Caco-2 (cell line): ENCODE results near the gene TYW5. TPM values are rescaled to one million over a fixed set of nuclear protein-coding genes. Genes with fewer than 3 reads are reported as not detected.

ENCODE experiments used
- BruUV-seq: library from RNA; stranded (reverse); fragments of 400-500 nt; replicated peaks from 2 replicates; lab custom pipeline; 2021; lab: Mats Ljungman, UMichigan
- CTCF ChIA-PET: fragments of 300-600 bp; sonication (Branson Sonifier 250); formaldehyde crosslinking; loops from one replicate; lab custom pipeline; 2022; ENCODE audit warnings: antibody characterized with exemption; lab: Charles Lee
- POLR2A ChIA-PET: fragments of 300-600 bp; sonication (Branson Sonifier 250); formaldehyde crosslinking; loops from one replicate; lab custom pipeline; 2022; ENCODE audit warnings: antibody characterized with exemption; lab: Charles Lee
- DNase-seq, 2 experiments: peaks; one replicate each; pipeline versions ENCODE4 v3.0.0 to v3.0.0-alpha.2; 2020 to 2022
- H3K27me3 ChIP-seq: replicated peaks from 2 replicates; pipeline ENCODE4 v1.6.0; 2011; ENCODE audit warnings: low read length; ENCODE audit not compliant: control insufficient read depth, insufficient read depth
- H3K36me3 ChIP-seq: 2 replicates; pipeline ENCODE4 v1.5.1; 2011; ENCODE audit warnings: low read length; ENCODE audit not compliant: control insufficient read depth, insufficient read depth
- H3K4me1 ChIP-seq: fragments of 250-450 bp; sonication (Bioruptor Pico); 2 replicates; pipeline ENCODE4 v1.5.1; 2020; ENCODE audit warnings: mild to moderate bottlenecking
- H3K4me3 ChIP-seq: 2 replicates; pipeline ENCODE4 v1.5.1; 2011; ENCODE audit warnings: low read depth, mild to moderate bottlenecking, control low read depth, low read length
- H3K9me3 ChIP-seq: fragments of 250-450 bp; sonication (Bioruptor Pico); 2 replicates; pipeline ENCODE4 v1.5.1; 2020; ENCODE audit warnings: mild to moderate bottlenecking, moderate library complexity
- H3K27ac Mint-ChIP-seq: one replicate; pipeline ENCODE4 v1.8.0; 2022; ENCODE audit warnings: mixed read lengths; ENCODE audit not compliant: unreplicated experiment
- H3K27me3 Mint-ChIP-seq: one replicate; pipeline ENCODE4 v1.8.0; 2022; ENCODE audit warnings: mixed read lengths; ENCODE audit not compliant: insufficient read depth, unreplicated experiment
- H3K36me3 Mint-ChIP-seq: one replicate; pipeline ENCODE4 v1.8.0; 2022; ENCODE audit warnings: mild to moderate bottlenecking, mixed read lengths; ENCODE audit not compliant: insufficient read depth, unreplicated experiment
- H3K4me1 Mint-ChIP-seq: one replicate; pipeline ENCODE4 v1.8.0; 2022; ENCODE audit warnings: low read depth, mixed read lengths; ENCODE audit not compliant: unreplicated experiment
- H3K4me3 Mint-ChIP-seq: one replicate; pipeline ENCODE4 v1.8.0; 2022; ENCODE audit warnings: mild to moderate bottlenecking, moderate library complexity, mixed read lengths; ENCODE audit not compliant: unreplicated experiment
- H3K9me3 Mint-ChIP-seq: one replicate; pipeline ENCODE4 v1.8.0; 2022; ENCODE audit warnings: mixed read lengths; ENCODE audit not compliant: unreplicated experiment
- intact Hi-C: fragments of 100-400 bp; cut with micrococcal nuclease; formaldehyde crosslinking; loops from one replicate; pipeline ENCODE4 v1.10.0; 2022; ENCODE audit not compliant: unreplicated experiment
- total RNA-seq: library from RNA; stranded (reverse); gene quantifications from 2 replicates; pipeline ENCODE4 v1.2.3, GENCODE V29; 2022
- TF ChIP-seq, protein P1 (sequence below), 2 experiments: fragments of 200-600 bp in 1 of 2; IDR thresholded peaks; 1 replicate in 1 of 2; 2 replicates in 1 of 2; pipeline versions ENCODE4 v1.5.1 to v1.8.0; 2011 to 2022; ENCODE audit warnings: antibody characterized with exemption in 1 of 2, control low read depth in 1 of 2, inconsistent platforms in 1 of 2, low read depth in 1 of 2, low read length in 1 of 2, mild to moderate bottlenecking in 1 of 2, moderate library complexity in 1 of 2; ENCODE audit not compliant: insufficient read depth in 1 of 2, severe bottlenecking in 1 of 2, unreplicated experiment in 1 of 2

TYW5 gene
- total RNA-seq, 1 experiment from 2014 or later = 13.9 TPM

DNA sequence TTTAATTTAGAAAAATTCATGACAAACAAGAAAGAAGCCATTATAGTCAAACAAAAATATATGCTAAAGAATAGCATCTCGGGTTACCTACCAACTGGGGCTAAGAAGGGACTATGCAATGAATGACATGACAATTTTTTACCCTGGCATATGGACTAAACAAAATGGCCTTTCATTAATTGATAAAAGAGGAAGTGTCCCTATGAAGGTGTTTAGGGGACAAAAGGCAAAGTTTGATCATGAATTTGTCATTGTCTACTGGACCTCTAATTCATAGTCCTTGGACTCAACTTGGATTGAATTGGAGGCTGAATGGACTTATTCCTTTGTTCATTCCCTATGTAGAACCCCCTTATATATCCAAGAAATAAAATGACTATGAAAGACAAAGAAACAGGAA is 12.8 kb upstream of the TYW5 start:
- Mint-ChIP-seq H3K27me3 (no peaks in the 10 kb centered on the region), H3K36me3 (peaks cover 24% of the 10 kb centered on the region), H3K9me3 (no peaks in the 10 kb centered on the region), H3K4me3 (no peak overlapping the region), H3K4me1 (no peaks in the 10 kb centered on the region), H3K27ac (no peak overlapping the region)
- H3K9me3 ChIP-seq = no peaks in the 10 kb centered on the region
- DNase-seq = no peak
- no peaks in the 10 kb centered on the region for H3K4me1 ChIP-seq
- no peaks in the 10 kb centered on the region for H3K27me3 ChIP-seq
- no peaks in the 10 kb centered on the region; the same call in 1 of the 2 replicates for H3K36me3 ChIP-seq
- no peak overlapping the region for H3K4me3 ChIP-seq
- intact Hi-C loops = no loop called here
- POLR2A ChIA-PET = no interaction called here
- TF ChIP-seq, protein P1, sequence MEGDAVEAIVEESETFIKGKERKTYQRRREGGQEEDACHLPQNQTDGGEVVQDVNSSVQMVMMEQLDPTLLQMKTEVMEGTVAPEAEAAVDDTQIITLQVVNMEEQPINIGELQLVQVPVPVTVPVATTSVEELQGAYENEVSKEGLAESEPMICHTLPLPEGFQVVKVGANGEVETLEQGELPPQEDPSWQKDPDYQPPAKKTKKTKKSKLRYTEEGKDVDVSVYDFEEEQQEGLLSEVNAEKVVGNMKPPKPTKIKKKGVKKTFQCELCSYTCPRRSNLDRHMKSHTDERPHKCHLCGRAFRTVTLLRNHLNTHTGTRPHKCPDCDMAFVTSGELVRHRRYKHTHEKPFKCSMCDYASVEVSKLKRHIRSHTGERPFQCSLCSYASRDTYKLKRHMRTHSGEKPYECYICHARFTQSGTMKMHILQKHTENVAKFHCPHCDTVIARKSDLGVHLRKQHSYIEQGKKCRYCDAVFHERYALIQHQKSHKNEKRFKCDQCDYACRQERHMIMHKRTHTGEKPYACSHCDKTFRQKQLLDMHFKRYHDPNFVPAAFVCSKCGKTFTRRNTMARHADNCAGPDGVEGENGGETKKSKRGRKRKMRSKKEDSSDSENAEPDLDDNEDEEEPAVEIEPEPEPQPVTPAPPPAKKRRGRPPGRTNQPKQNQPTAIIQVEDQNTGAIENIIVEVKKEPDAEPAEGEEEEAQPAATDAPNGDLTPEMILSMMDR (IDR thresholded peaks at IDR 0.05; ENCODE audit: insufficient read depth in 1 of 2, low read depth in 1 of 2, low read length in 1 of 2, severe bottlenecking in 1 of 2, unreplicated experiment in 1 of 2) = no peak
- CTCF ChIA-PET = no interaction called here
- BruUV-seq = no TSS peak

DNA sequence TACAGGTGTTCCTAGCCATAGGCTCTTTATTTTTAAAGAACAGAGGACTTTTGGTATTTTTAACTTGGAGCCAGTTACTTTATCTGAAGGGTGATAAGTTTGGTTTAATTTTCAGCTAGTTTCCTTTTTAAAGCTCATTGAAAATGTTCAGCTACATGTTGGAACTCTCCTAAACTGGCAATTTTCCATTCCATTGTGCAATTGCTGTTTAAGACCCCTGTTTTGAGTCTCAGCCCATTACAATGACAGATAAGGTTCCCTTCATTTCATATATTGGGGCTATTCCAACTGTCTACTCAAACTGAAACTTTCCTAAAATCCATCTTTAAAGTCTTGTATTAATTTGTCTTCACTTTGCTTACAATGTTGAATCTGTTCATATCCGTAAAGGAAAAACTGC is 11.7 kb upstream of the TYW5 start:
- TF ChIP-seq, protein P1 (IDR thresholded peaks at IDR 0.05; ENCODE audit: insufficient read depth in 1 of 2, low read depth in 1 of 2, low read length in 1 of 2, severe bottlenecking in 1 of 2, unreplicated experiment in 1 of 2) = no peak
- no peaks in the 10 kb centered on the region; the same call in 1 of the 2 replicates for H3K36me3 ChIP-seq
- BruUV-seq = no TSS peak
- intact Hi-C loops = no loop called here
- CTCF ChIA-PET = no interaction called here
- no peak overlapping the region for H3K27ac Mint-ChIP-seq
- no peaks in the 10 kb centered on the region for H3K4me1 Mint-ChIP-seq
- H3K4me1 ChIP-seq = no peaks in the 10 kb centered on the region
- no peak overlapping the region for H3K4me3 ChIP-seq
- H3K4me3 Mint-ChIP-seq = no peak overlapping the region
- H3K9me3 Mint-ChIP-seq = no peaks in the 10 kb centered on the region
- H3K27me3 ChIP-seq = no peaks in the 10 kb centered on the region
- H3K9me3 ChIP-seq = no peaks in the 10 kb centered on the region
- POLR2A ChIA-PET = no interaction called here
- no peaks in the 10 kb centered on the region for H3K27me3 Mint-ChIP-seq
- DNase-seq = no peak
- H3K36me3 Mint-ChIP-seq = peaks cover 32% of the 10 kb centered on the region

DNA sequence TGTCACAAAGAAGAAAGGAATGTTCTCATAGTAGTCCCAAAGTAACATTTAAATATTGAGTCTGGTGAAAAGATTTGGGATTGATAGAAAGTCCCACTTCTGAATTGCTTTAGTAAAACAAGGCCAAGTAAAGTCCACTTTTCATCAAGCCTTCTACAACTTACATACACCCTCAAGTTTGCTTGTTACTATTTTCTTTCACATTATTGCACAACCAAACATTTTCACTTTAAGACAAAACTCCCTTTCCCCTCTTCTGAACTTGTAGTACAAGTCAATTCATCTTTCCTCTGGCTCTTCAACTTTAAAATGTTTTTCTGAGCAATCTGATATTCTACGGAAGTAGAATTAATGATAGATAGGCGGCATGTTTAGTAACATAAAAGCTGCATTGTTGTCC is 11.1 kb upstream of the TYW5 start:
- TF ChIP-seq, protein P1 (IDR thresholded peaks at IDR 0.05; ENCODE audit: insufficient read depth in 1 of 2, low read depth in 1 of 2, low read length in 1 of 2, severe bottlenecking in 1 of 2, unreplicated experiment in 1 of 2) = no peak
- no peak overlapping the region for H3K27ac Mint-ChIP-seq
- Histone ChIP-seq H3K9me3 (no peaks in the 10 kb centered on the region), H3K36me3 (no peaks in the 10 kb centered on the region; the same call in 1 of the 2 replicates), H3K4me1 (no peaks in the 10 kb centered on the region), H3K27me3 (no peaks in the 10 kb centered on the region), H3K4me3 (no peak overlapping the region)
- no peaks in the 10 kb centered on the region for H3K4me1 Mint-ChIP-seq
- H3K4me3 Mint-ChIP-seq = no peak overlapping the region
- no TSS peak for BruUV-seq
- ChIA-PET CTCF (no interaction called here), POLR2A (no interaction called here)
- intact Hi-C loops = no loop called here
- no peaks in the 10 kb centered on the region for H3K9me3 Mint-ChIP-seq
- no peaks in the 10 kb centered on the region for H3K27me3 Mint-ChIP-seq
- DNase-seq = no peak
- H3K36me3 Mint-ChIP-seq = peaks cover 38% of the 10 kb centered on the region
